Left ventricle myocardium inferior (tissue), 1 donor: Measurements from ENCODE around the gene NUP205. TPM values are rescaled to one million over a fixed set of nuclear protein-coding genes. Genes with fewer than 3 reads are reported as not detected.
"Not testable (repeated sequence)": the region's sequence is repeated elsewhere in the genome, so short reads cannot be mapped to it uniquely, and the experiment has no call there.

Experiments
- DNase-seq: peaks from one replicate; pipeline ENCODE4 v3.0.0-alpha.2; 2020
- H3K27ac ChIP-seq: fragments of 200-600 bp; replicated peaks from 2 replicates; pipeline ENCODE4 v1.8.0; 2021
- H3K27me3 ChIP-seq: fragments of 200-600 bp; 2 replicates; pipeline ENCODE4 v1.8.0; 2021; ENCODE audit warnings: low read depth
- H3K36me3 ChIP-seq: fragments of 200-600 bp; 2 replicates; pipeline ENCODE4 v1.8.0; 2021
- H3K4me1 ChIP-seq: fragments of 200-600 bp; 2 replicates; pipeline ENCODE4 v1.8.0; 2021
- H3K4me3 ChIP-seq: fragments of 200-600 bp; 2 replicates; pipeline ENCODE4 v1.8.0; 2021; ENCODE audit warnings: mild to moderate bottlenecking, moderate library complexity
- H3K9me3 ChIP-seq: fragments of 200-600 bp; replicated peaks from 2 replicates; pipeline ENCODE4 v1.8.0; 2021
- intact Hi-C: fragments of 100-400 bp; cut with micrococcal nuclease; formaldehyde crosslinking; loops from one replicate; pipeline ENCODE4 v1.11.0; 2022
- total RNA-seq: library from RNA; stranded (reverse); fragmentation: NEBNext Ultra II Directional; extraction: Animal tissue kit (Norgen Biotek cat#: 25700); gene quantifications from one replicate; pipeline ENCODE4 v1.2.1, GENCODE V29; 2021
- TF ChIP-seq, protein P1 (sequence below): fragments of 200-600 bp; IDR thresholded peaks from 2 replicates; pipeline ENCODE4 v1.8.0; 2021; ENCODE audit warnings: antibody characterized with exemption, mild to moderate bottlenecking, borderline replicate concordance
- donor health status: DM: no; HTN: yes; CAD: no; lungs with severe emphysema.

The NUP205 gene
- total RNA-seq, 1 donor from 2014 or later, result 14.3 TPM

DNA sequence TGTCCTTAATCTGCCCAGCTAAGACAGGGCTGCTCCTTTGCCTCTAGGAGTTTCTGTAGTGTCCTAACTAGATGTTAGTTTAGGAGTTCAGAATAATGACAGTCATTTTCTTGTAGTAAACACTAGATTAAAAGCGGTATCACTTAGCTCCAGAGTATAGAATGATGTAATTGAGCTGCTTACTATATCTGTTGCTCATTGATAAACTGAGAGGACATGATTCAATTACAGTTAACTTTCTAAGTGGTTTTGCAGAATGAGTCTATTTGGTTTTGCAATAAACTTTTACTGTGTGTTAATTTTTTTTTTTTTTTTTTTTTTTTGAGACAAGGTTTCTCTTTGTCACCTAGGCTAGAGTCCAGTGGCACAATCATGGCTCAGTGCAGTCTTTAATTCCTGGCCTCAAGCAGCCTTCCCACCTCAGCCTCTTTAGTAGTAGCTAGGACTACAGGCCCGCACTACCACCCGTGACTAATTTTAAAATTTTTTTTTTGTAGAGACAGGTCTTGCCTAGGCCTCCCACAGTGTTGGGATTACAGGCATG, 106.4 kb downstream of the NUP205 start:
- H3K4me1 ChIP-seq, result peaks cover 74% of the 10 kb centered on the region
- H3K27ac ChIP-seq, result peak overlapping the region; percentile 97
- TF ChIP-seq, protein P1, sequence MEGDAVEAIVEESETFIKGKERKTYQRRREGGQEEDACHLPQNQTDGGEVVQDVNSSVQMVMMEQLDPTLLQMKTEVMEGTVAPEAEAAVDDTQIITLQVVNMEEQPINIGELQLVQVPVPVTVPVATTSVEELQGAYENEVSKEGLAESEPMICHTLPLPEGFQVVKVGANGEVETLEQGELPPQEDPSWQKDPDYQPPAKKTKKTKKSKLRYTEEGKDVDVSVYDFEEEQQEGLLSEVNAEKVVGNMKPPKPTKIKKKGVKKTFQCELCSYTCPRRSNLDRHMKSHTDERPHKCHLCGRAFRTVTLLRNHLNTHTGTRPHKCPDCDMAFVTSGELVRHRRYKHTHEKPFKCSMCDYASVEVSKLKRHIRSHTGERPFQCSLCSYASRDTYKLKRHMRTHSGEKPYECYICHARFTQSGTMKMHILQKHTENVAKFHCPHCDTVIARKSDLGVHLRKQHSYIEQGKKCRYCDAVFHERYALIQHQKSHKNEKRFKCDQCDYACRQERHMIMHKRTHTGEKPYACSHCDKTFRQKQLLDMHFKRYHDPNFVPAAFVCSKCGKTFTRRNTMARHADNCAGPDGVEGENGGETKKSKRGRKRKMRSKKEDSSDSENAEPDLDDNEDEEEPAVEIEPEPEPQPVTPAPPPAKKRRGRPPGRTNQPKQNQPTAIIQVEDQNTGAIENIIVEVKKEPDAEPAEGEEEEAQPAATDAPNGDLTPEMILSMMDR, result no peak
- H3K36me3 ChIP-seq, result no peaks in the 10 kb centered on the region
- H3K9me3 ChIP-seq, result no peaks in the 10 kb centered on the region
- intact Hi-C loops, result no loop called here
- DNase-seq, result no peak
- peak overlapping the region; percentile 88 for H3K4me3 ChIP-seq
- no peaks in the 10 kb centered on the region for H3K27me3 ChIP-seq

DNA sequence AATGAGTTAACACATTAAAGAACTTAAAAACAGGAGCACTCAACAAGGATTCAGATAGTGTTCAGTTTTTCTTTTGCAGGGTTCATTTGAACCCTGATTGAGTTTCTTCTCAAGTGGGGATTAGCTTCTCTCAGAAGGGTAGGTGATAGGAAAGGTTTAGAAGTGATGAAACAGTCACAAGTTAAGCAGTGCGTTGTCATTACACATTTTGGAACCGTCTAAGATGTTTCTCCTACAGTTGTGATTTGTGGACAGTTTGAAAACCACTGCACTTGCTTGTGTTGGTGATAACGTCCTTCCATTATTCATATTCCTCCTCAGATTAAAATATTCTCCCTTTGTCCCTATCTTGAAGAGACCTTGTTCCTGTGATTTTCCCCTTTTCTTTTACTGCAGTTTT, 107.3 kb downstream of the NUP205 start:
- H3K27me3 ChIP-seq, result no peaks in the 10 kb centered on the region
- no peaks in the 10 kb centered on the region for H3K9me3 ChIP-seq
- H3K36me3 ChIP-seq, result no peaks in the 10 kb centered on the region
- H3K27ac ChIP-seq, result peak overlapping the region; percentile 97
- intact Hi-C loops, result no loop called here
- no peak overlapping the region for H3K4me3 ChIP-seq
- TF ChIP-seq, protein P1, result no peak
- peaks cover 83% of the 10 kb centered on the region for H3K4me1 ChIP-seq
- DNase-seq, result no peak

DNA sequence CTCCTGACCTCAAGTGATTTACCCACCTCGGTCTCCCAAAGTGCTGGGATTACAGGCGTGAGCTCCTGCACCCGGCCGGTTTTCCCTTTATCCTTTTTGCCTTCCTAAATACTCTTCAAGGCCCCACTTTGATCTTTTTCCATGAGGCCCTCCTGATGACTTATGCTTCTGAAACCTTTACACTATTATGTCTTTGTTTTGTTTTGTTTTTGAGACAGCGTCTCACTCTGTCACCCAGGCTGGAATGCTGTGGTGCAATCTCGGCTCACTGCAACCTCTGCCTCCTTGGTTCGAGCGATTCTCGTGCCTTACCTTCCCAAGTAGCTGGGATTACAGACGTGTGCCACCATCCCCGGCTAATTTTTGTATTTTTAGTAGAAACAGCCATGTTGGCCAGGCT, 108.4 kb downstream of the NUP205 start:
- TF ChIP-seq, protein P1, result no peak
- Histone ChIP-seq H3K9me3 (no peaks in the 10 kb centered on the region), H3K27me3 (no peaks in the 10 kb centered on the region), H3K4me1 (peaks cover 94% of the 10 kb centered on the region), H3K27ac (peak overlapping the region; percentile 51), H3K4me3 (no peak overlapping the region), H3K36me3 (no peaks in the 10 kb centered on the region)
- DNase-seq, result no peak
- intact Hi-C loops, result no loop called here

DNA sequence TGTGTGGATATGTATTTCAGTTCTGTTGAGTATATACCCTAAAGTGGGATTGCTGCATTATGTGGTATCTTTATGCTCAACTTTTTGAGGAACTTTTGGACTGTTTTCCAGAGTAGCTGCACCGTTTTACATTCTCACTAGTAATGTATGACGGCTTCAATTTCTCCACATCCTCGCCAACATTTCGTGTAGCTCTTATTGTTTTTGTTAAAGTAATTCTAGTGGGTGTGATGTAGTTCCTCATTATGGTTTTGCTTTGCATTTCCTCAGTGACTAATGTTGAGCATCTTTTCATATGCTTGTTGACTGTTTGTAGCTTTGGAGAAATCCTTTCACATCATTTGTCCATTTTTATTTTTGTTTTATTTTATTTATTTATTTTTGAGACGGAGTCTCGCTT, 109.1 kb downstream of the NUP205 start:
- DNase-seq, result no peak
- Histone ChIP-seq H3K27ac (peak overlapping the region; percentile 51), H3K36me3 (no peaks in the 10 kb centered on the region), H3K27me3 (no peaks in the 10 kb centered on the region), H3K4me1 (peaks cover 98% of the 10 kb centered on the region), H3K4me3 (no peak overlapping the region), H3K9me3 (no peaks in the 10 kb centered on the region)
- TF ChIP-seq, protein P1, result no peak
- intact Hi-C loops, result no loop called here

DNA sequence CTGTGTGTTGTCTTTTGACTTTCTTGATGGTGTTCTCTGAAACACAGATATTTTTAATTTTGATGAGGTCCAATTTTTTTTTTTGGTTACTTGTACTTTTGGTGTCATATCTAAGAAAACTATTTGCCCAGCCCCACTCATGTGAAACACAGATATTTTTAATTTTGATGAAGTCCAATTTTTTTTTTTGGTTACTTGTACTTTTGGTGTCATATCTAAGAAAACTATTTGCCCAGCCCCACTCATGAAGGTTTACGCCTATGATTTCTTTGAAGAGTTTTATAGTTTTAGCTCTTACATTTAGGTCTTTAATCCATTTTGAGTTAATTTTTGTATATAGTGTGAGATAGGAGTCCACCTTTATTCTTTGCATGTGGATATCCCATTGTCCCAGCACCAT, 109.9 kb downstream of the NUP205 start:
- H3K9me3 ChIP-seq, H3K4me3 ChIP-seq, H3K36me3 ChIP-seq, DNase-seq, intact Hi-C loops, H3K27me3 ChIP-seq, H3K27ac ChIP-seq: not testable (repeated sequence)
- peaks cover 99% of the 10 kb centered on the region for H3K4me1 ChIP-seq

- intact Hi-C loops, H3K4me3 ChIP-seq, DNase-seq, H3K27me3 ChIP-seq, H3K9me3 ChIP-seq, H3K36me3 ChIP-seq: not testable (repeated sequence)
- peaks cover 97% of the 10 kb centered on the region for H3K4me1 ChIP-seq
- peak overlapping the region; percentile 53 for H3K27ac ChIP-seq
These were observed 111.2 kb downstream of the NUP205 start for GRCh38 chr7:135668852-135669395.
